ENCODE data around the gene CASR. TPM values are rescaled to one million over a fixed set of nuclear protein-coding genes. Genes with fewer than 3 reads are reported as not detected.

Gene CASR
- total RNA-seq, 1 experiment from 2014 or later: 0.02 TPM

GRCh38 chr3:122268257-122269024 is 85.0 kb downstream of the CASR start:
- H3K56ac ChIP-seq (ENCODE audit: insufficient read length, low read depth, low read length): no peak overlapping the region
- no peak overlapping the region for H4K8ac ChIP-seq (replicated peaks; ENCODE audit: insufficient read length, low read depth, low read length)
- no peak overlapping the region for H3K14ac ChIP-seq (ENCODE audit: insufficient read depth, low read length)
- H2BK120ac ChIP-seq (ENCODE audit: low read depth, low read length, poor library complexity, severe bottlenecking): no peak overlapping the region
- no peak overlapping the region for H3K4me2 ChIP-seq (ENCODE audit: insufficient read depth, insufficient read length, low read length)
- H3T11ph ChIP-seq (ENCODE audit: low read length): no peak overlapping the region
- H3K9ac ChIP-seq (ENCODE audit: extremely low read depth, insufficient read length, low read length): no peak overlapping the region
- H2BK20ac ChIP-seq (ENCODE audit: low read depth, low read length, poor library complexity, severe bottlenecking): no peak overlapping the region
- no CpG with 5 or more reads among the region's 1 CpG for WGBS (ENCODE audit: extremely low coverage, insufficient read length, low lambda C conversion rate)
- no peaks in the 10 kb centered on the region for H3K23me2 ChIP-seq (ENCODE audit: insufficient read length, low read depth, low read length, poor library complexity, severe bottlenecking)
- H3K79me2 ChIP-seq (ENCODE audit: insufficient read depth, low read length): no peaks in the 10 kb centered on the region
- no peak overlapping the region for H2AK5ac ChIP-seq (ENCODE audit: insufficient read length, low read length)
- no peaks in the 10 kb centered on the region for H3K27me3 ChIP-seq (ENCODE audit: insufficient read depth, low read length)
- H3K36me3 Mint-ChIP-seq (ENCODE audit: insufficient read depth in 1 of 3, low read depth in 3 of 3): no peaks in the 10 kb centered on the region
- H2BK12ac ChIP-seq (ENCODE audit: insufficient read length, low read depth, low read length): no peak overlapping the region
- no peaks in the 10 kb centered on the region; a peak in 3 of 5 replicates for H3K9me3 Mint-ChIP-seq
- no peaks in the 10 kb centered on the region for H3K27me3 Mint-ChIP-seq (ENCODE audit: low read depth)
- H3K9me3 ChIP-seq (ENCODE audit: control insufficient read depth, low read depth, low read length): no peaks in the 10 kb centered on the region
- no peak for DNase-seq
- no peak overlapping the region for H3K4me3 Mint-ChIP-seq
- H4K91ac ChIP-seq (ENCODE audit: insufficient read length, low read depth, low read length): no peak overlapping the region
- H3K79me1 ChIP-seq (ENCODE audit: insufficient read depth, low read depth, low read length, poor library complexity, severe bottlenecking): no peaks in the 10 kb centered on the region
- no peak overlapping the region for H4K5ac ChIP-seq (ENCODE audit: insufficient read length, low read depth, low read length)
- no peak overlapping the region for H2AFZ ChIP-seq (ENCODE audit: low read length)
- no peak for TF ChIP-seq CTCF (conservative IDR thresholded peaks at IDR 0.05)
- H3K27ac Mint-ChIP-seq: no peak overlapping the region
- H3K23ac ChIP-seq (ENCODE audit: insufficient read length, low read depth, low read length): no peak overlapping the region
- H3K18ac ChIP-seq (ENCODE audit: insufficient read length, low read depth, low read length): no peak overlapping the region
- no peaks in the 10 kb centered on the region for H4K20me1 ChIP-seq (ENCODE audit: control insufficient read depth, insufficient read depth, insufficient read length)
- no peak overlapping the region for H2BK15ac ChIP-seq (ENCODE audit: low read depth, low read length)
- H3K4ac ChIP-seq (ENCODE audit: low read depth, low read length): no peak overlapping the region
- H3K4me1 ChIP-seq (ENCODE audit: insufficient read depth, low read length): no peaks in the 10 kb centered on the region
- H3K4me1 Mint-ChIP-seq: no peaks in the 10 kb centered on the region
- no peak overlapping the region for H2BK5ac ChIP-seq (ENCODE audit: insufficient read length, low read length)
- H3K27ac ChIP-seq (ENCODE audit: insufficient read length, low read depth, low read length): no peak overlapping the region
